Measurements from ENCODE around the gene TSPAN9. TPM values are rescaled to one million over a fixed set of nuclear protein-coding genes. Genes with fewer than 3 reads are reported as not detected.

The TSPAN9 gene
- total and polyA plus RNA-seq, 9 of the 15 experiments (the other 6 are each of a cell fraction or from before 2014, with no cell fraction given) = 0.23 to 2.1 (median 0.60) TPM; not detected in 2

DNA sequence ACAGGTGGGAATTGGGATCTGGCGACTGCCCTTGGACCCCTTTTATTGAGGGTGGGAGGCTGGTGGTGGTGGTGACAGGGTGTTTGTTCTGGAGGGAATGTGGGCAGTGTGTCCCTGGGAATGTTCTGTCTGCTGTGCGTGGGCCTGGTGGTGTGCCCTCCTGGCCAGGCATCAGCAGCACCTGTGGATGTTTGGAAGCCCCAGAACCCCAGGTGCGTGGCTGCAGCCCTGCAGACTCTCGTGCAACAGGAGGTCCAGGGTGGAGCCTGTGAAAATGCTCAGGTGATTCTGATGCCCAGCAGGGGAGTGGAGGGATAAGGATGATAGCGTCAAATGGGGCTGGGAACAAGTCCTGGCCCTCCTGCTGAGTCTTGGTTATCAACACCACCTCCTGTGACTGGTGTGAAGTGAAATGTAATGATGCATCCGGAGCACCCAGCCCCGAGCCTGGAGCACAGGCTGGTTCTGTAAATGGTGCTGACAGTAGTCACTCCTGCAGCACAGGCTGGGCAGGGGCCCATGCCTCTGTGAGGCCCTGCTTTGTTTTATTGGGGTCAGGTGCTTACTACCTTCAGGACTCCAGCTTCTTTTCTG, 176.6 kb downstream of the TSPAN9 start:
- TF ChIP-seq MECOM (CRISPR knock-in tag; IDR thresholded peaks at IDR 0.05) (no peak), FUS (optimal IDR thresholded peaks at IDR 0.05; ENCODE audit: low read depth, low read length) (no peak), ZNF3 (CRISPR knock-in tag; IDR thresholded peaks at IDR 0.05) (no peak), RNF2 (IDR thresholded peaks at IDR 0.05) (no peak), MTA2 (IDR thresholded peaks at IDR 0.05; ENCODE audit: low read depth) (no peak), ZNF239 (CRISPR knock-in tag; IDR thresholded peaks at IDR 0.05) (no peak), SMARCA4 (IDR thresholded peaks at IDR 0.05) (no peak), TAF9B (IDR thresholded peaks at IDR 0.05; ENCODE audit: partially characterized antibody) (no peak)
- TF ChIP-seq, protein P1, sequence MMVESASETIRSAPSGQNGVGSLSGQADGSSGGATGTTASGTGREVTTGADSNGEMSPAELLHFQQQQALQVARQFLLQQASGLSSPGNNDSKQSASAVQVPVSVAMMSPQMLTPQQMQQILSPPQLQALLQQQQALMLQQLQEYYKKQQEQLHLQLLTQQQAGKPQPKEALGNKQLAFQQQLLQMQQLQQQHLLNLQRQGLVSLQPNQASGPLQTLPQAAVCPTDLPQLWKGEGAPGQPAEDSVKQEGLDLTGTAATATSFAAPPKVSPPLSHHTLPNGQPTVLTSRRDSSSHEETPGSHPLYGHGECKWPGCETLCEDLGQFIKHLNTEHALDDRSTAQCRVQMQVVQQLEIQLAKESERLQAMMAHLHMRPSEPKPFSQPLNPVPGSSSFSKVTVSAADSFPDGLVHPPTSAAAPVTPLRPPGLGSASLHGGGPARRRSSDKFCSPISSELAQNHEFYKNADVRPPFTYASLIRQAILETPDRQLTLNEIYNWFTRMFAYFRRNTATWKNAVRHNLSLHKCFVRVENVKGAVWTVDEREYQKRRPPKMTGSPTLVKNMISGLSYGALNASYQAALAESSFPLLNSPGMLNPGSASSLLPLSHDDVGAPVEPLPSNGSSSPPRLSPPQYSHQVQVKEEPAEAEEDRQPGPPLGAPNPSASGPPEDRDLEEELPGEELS (CRISPR knock-in tag; IDR thresholded peaks at IDR 0.05; ENCODE audit: borderline replicate concordance) = no peak

More for the DNA sequence above, 176.6 kb downstream of the TSPAN9 start:
- no peaks in the 10 kb centered on the region for H3K9me1 ChIP-seq (ENCODE audit: control insufficient read depth, insufficient read depth, low read length)
- peaks cover 0 to 4% of the 10 kb centered on the region in 2 experiments; a peak in 1 of 5 replicates for H3K4me1 ChIP-seq (replicated peaks in 1 of 2; ENCODE audit: control insufficient read depth in 2 of 2, insufficient read depth in 2 of 2, low read length in 2 of 2)
- no peak for DNase-seq (ENCODE audit: extremely low read depth in 1 of 4, low spot score in 3 of 4)
- peaks cover 0 to 34% of the 10 kb centered on the region in 2 experiments; a peak in 2 of 5 replicates for H3K27me3 ChIP-seq (ENCODE audit: control insufficient read depth in 2 of 2, insufficient read depth in 2 of 2, low read length in 2 of 2)
- H3K79me2 ChIP-seq (ENCODE audit: control insufficient read depth, insufficient read depth, low read length) = no peaks in the 10 kb centered on the region
- ATAC-seq = no peak
- no peaks in the 10 kb centered on the region for H4K20me1 ChIP-seq (replicated peaks; ENCODE audit: control insufficient read depth, insufficient read depth, low read length)
- FAIRE-seq = no peak
- no peak overlapping the region for H3K4me3 ChIP-seq
- no TSS peak for BruUV-seq (replicated peaks)
- intact Hi-C loops (cut with micrococcal nuclease) = no loop called here
- in situ Hi-C loops (cut with MboI) = no loop called here
- no peak overlapping the region for H3K27ac ChIP-seq (ENCODE audit: extremely low read depth, low read depth, low read length)
- H3K4me2 ChIP-seq (ENCODE audit: insufficient read depth, low read length) = no peak overlapping the region
- no peaks in the 10 kb centered on the region for H3K9me3 ChIP-seq (replicated peaks; ENCODE audit: control insufficient read depth, insufficient read depth, low read depth, low read length)
- ChIA-PET CTCF (ENCODE audit: low intra/inter-chr PET ratio) (no interaction called here), POLR2A (interaction anchor here (0.7 to 0.8 kb wide), 2 partner anchors 37 to 835 kb away, joined by 3 read pairs; no protein-coding TSS in a partner anchor)
- 0% methylated on average over 7 of the region's 7 CpGs for WGBS (ENCODE audit: insufficient coverage, low coverage, missing lambda C conversion rate)
- H3K36me3 ChIP-seq (ENCODE audit: control insufficient read depth, insufficient read depth, low read length) = no peaks in the 10 kb centered on the region
- H3K9ac ChIP-seq (ENCODE audit: insufficient read depth in 1 of 2, low read depth in 2 of 2, low read length in 2 of 2) = no peak overlapping the region
- no peak overlapping the region for H2AFZ ChIP-seq (ENCODE audit: low read depth, low read length)

Measured in K562 (cell line).